CD4-positive, alpha-beta memory T cell (primary cell): Measurements from ENCODE around the gene GRIK1. TPM values are rescaled to one million over a fixed set of nuclear protein-coding genes. Genes with fewer than 3 reads are reported as not detected.

ENCODE experiments used
- CTCF ChIA-PET: fragments of 350-600 bp; sonication (Branson Sonifier 250); formaldehyde crosslinking; loops from one replicate; lab custom pipeline; 2021; ENCODE audit warnings: inconsistent platforms; ENCODE audit not compliant: partially characterized antibody; lab: Charles Lee
- POLR2A ChIA-PET: fragments of 350-600 bp; sonication (Branson Sonifier 250); formaldehyde crosslinking; loops from one replicate; lab custom pipeline; 2021; ENCODE audit not compliant: partially characterized antibody; lab: Charles Lee
- DNase-seq, 5 donors: peaks; one replicate each; pipeline versions ENCODE4 v3.0.0 to v3.0.0-alpha.2; 2020 to 2022; ENCODE audit warnings: mixed read lengths in 1 of 5
- H3K27ac ChIP-seq: one replicate; pipeline ENCODE4 v1.7.0; 2013; ENCODE audit warnings: low read depth, low read length
- H3K27me3 ChIP-seq: 2 replicates; pipeline ENCODE4 v1.7.0; 2013; ENCODE audit warnings: mild to moderate bottlenecking, low read length, moderate library complexity; ENCODE audit not compliant: insufficient read depth
- H3K36me3 ChIP-seq: 2 replicates; pipeline ENCODE4 v1.7.0; 2013; ENCODE audit warnings: mild to moderate bottlenecking, low read length, moderate library complexity; ENCODE audit not compliant: insufficient read depth
- H3K4me1 ChIP-seq: 2 replicates; pipeline ENCODE4 v1.7.0; 2013; ENCODE audit warnings: mild to moderate bottlenecking, low read length, moderate library complexity; ENCODE audit not compliant: insufficient read depth
- H3K4me3 ChIP-seq, 2 donors: one replicate each; pipeline ENCODE4 v1.7.0; 2013; ENCODE audit warnings: low read length in 2 of 2, mild to moderate bottlenecking in 1 of 2
- H3K9me3 ChIP-seq, 2 donors: one replicate each; pipeline ENCODE4 v1.7.0; 2013; ENCODE audit warnings: low read length in 2 of 2, control low read depth in 1 of 2; ENCODE audit not compliant: control insufficient read depth in 1 of 2
- H3K27ac Mint-ChIP-seq, 7 donors: one replicate each; pipeline ENCODE4 v1.8.0; 2020 to 2021; ENCODE audit warnings: mixed read lengths in 7 of 7, mild to moderate bottlenecking in 6 of 7, inconsistent platforms in 3 of 7, moderate library complexity in 3 of 7
- H3K27me3 Mint-ChIP-seq, 2 donors: one replicate each; pipeline ENCODE4 v1.8.0; 2020 to 2021; ENCODE audit warnings: mixed read lengths in 2 of 2
- H3K36me3 Mint-ChIP-seq, 2 donors: one replicate each; pipeline ENCODE4 v1.8.0; 2020 to 2021; ENCODE audit warnings: mixed read lengths in 2 of 2, inconsistent platforms in 1 of 2, mild to moderate bottlenecking in 1 of 2
- H3K4me1 Mint-ChIP-seq, 4 donors: one replicate each; pipeline ENCODE4 v1.8.0; 2020 to 2021; ENCODE audit warnings: mixed read lengths in 4 of 4, mild to moderate bottlenecking in 1 of 4
- H3K4me3 Mint-ChIP-seq, 8 donors: one replicate each; pipeline ENCODE4 v1.8.0; 2020 to 2021; ENCODE audit warnings: mixed read lengths in 8 of 8, mild to moderate bottlenecking in 7 of 8, moderate library complexity in 6 of 8, inconsistent platforms in 3 of 8
- H3K9me3 Mint-ChIP-seq, 8 donors: one replicate each; pipeline ENCODE4 v1.8.0; 2020 to 2021; ENCODE audit warnings: mixed read lengths in 8 of 8, mild to moderate bottlenecking in 5 of 8, inconsistent platforms in 3 of 8, moderate library complexity in 1 of 8
- intact Hi-C: fragments of 100-400 bp; cut with micrococcal nuclease; formaldehyde crosslinking; loops from one replicate; pipeline ENCODE4 v1.15.1; 2023
- polyA plus RNA-seq, 2 donors: library from polyadenylated mRNA; unstranded; fragments of 300-500 nt; fragmentation: Illumina TruSeq; gene quantifications; one replicate each; pipeline ENCODE4 v1.2.3, GENCODE V29; 2021
- total RNA-seq, 2 experiments: library from RNA; stranded (reverse); gene quantifications; one replicate each; pipeline ENCODE4 v1.2.3, GENCODE V29; 2021

The GRIK1 gene
- total and polyA plus RNA-seq, 4 experiments from 2014 or later = not detected

- Mint-ChIP-seq H3K4me3 (no peak overlapping the region), H3K27ac (no peak overlapping the region), H3K4me1 (peaks cover 0 to 10% (median 5%) of the 10 kb centered on the region in 4 donors), H3K36me3 (no peaks in the 10 kb centered on the region), H3K27me3 (no peaks in the 10 kb centered on the region), H3K9me3 (peaks cover 0 to 8% (median 0%) of the 10 kb centered on the region in 8 donors)
- no peak for DNase-seq
- H3K4me1 ChIP-seq = no peaks in the 10 kb centered on the region
- POLR2A ChIA-PET = no interaction called here
- no peak overlapping the region for H3K4me3 ChIP-seq
- no peak overlapping the region for H3K27ac ChIP-seq
- H3K27me3 ChIP-seq = no peaks in the 10 kb centered on the region
- no peaks in the 10 kb centered on the region for H3K36me3 ChIP-seq
- no peaks in the 10 kb centered on the region for H3K9me3 ChIP-seq
- CTCF ChIA-PET = no interaction called here
- intact Hi-C loops = no loop called here
These were observed 281.4 kb downstream of the GRIK1 start for GRCh38 chr21:29658177-29658933.

DNA sequence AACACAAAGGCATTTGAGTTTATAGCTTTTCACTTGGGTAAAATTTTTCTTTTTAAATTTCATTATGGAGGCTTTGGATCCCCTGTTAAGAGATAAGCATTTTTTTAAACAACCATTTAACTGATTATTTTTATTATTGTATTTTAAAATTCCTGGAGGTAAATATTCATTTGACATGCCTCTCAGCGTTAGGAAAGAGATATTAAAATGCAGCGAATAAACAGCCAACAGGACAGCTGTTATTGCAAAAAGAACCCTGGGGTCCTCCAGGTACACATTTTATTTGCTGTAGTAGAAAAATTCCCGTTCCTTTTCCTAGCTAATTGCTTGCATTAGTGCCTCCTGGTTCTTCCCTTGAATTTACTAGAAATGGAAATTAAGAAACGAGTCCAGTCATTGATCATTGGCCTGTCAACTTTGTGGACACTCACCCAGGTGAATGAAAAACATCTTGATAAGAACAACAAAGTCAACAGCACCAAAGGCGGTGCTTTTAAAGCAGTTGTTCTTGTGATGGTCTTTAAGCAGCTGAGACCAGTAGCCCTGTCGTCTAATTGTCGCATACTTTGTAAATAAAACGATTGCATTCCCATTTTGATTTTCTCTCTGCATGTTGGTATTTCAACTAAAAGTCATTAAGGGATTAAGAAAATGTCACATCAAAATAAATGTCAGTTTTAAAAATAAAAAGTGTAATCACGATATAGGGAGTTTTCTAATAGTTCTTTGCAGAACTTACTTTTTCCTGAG is 282.4 kb downstream of the GRIK1 start:
- intact Hi-C loops = no loop called here
- Histone ChIP-seq H3K4me1 (no peaks in the 10 kb centered on the region), H3K36me3 (no peaks in the 10 kb centered on the region), H3K27me3 (no peaks in the 10 kb centered on the region), H3K9me3 (no peaks in the 10 kb centered on the region), H3K4me3 (no peak overlapping the region), H3K27ac (no peak overlapping the region)
- Mint-ChIP-seq H3K4me1 (peaks cover 0 to 10% (median 5%) of the 10 kb centered on the region in 4 donors), H3K4me3 (no peak overlapping the region), H3K36me3 (no peaks in the 10 kb centered on the region), H3K27me3 (no peaks in the 10 kb centered on the region), H3K27ac (no peak overlapping the region), H3K9me3 (peaks cover 0 to 8% (median 0%) of the 10 kb centered on the region in 8 donors)
- DNase-seq = no peak
- POLR2A ChIA-PET = no interaction called here
- CTCF ChIA-PET = no interaction called here

DNA sequence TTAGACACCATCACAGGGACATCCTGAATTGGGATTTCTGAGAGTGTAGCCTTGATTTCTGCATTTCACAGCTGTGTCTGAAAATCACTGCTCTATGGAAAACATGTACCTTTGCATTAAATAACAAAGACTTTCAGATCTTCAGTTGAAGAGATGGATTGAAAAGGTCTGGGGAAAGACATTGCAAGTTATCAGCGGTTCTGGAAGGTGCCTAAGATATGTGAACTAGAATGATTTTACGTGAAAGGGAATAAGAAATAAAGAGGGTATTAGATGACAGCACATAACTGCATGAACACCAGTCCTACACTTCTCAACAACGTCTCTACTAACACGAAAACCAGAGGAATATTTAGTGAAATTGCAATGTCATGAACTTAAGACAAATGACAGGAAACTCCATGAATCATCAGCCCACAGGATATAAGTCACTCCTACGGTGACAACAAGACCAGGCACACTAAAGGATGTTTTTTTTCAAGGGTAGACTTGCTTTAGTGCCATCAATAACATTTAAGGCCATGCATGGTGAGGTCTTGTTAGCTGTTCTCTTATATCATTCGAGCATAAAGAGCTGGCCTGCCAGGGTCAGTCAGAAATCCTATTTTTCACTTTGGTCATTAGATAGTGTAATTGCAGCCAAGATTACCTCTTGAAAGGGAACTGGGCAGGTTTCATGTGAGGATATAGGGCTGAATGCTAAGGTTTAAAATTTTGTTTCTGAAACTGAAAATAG is 283.1 kb downstream of the GRIK1 start:
- Histone ChIP-seq H3K4me1 (no peaks in the 10 kb centered on the region), H3K9me3 (no peaks in the 10 kb centered on the region), H3K4me3 (no peak overlapping the region), H3K27me3 (no peaks in the 10 kb centered on the region), H3K27ac (no peak overlapping the region), H3K36me3 (no peaks in the 10 kb centered on the region)
- no peak for DNase-seq
- intact Hi-C loops = no loop called here
- Mint-ChIP-seq H3K4me1 (peaks cover 0 to 10% (median 5%) of the 10 kb centered on the region in 4 donors), H3K27me3 (no peaks in the 10 kb centered on the region), H3K27ac (no peak overlapping the region), H3K36me3 (no peaks in the 10 kb centered on the region), H3K9me3 (peaks cover 0 to 8% (median 0%) of the 10 kb centered on the region in 8 donors), H3K4me3 (no peak overlapping the region)
- CTCF ChIA-PET = no interaction called here
- POLR2A ChIA-PET = no interaction called here

DNA sequence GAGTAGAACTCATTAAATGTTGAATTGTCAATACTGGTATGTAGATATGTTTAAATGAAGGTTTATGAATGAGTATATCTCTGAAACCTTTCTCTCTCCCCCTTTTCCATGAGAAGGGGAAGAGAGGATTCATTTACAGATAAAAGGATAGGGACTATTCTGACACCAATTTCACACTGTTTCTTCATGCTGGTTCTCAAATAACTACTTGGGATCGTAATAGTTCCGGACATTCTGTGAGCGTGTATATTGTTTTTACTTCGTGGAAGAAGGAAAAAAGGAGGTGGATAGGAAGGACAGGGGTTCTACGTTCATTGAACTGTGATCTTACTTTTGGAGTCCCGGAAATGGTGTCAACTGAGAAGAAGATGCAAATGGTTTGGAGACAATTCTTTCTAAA is 284.2 kb downstream of the GRIK1 start:
- POLR2A ChIA-PET = no interaction called here
- Mint-ChIP-seq H3K27me3 (no peaks in the 10 kb centered on the region), H3K36me3 (no peaks in the 10 kb centered on the region), H3K4me3 (no peak overlapping the region), H3K9me3 (peaks cover 0 to 5% (median 0%) of the 10 kb centered on the region in 8 donors), H3K27ac (no peak overlapping the region), H3K4me1 (peaks cover 0 to 10% (median 5%) of the 10 kb centered on the region in 4 donors)
- H3K4me1 ChIP-seq = no peaks in the 10 kb centered on the region
- no peaks in the 10 kb centered on the region for H3K36me3 ChIP-seq
- DNase-seq = no peak
- CTCF ChIA-PET = no interaction called here
- no peak overlapping the region for H3K27ac ChIP-seq
- intact Hi-C loops = no loop called here
- H3K4me3 ChIP-seq = no peak overlapping the region
- no peaks in the 10 kb centered on the region for H3K9me3 ChIP-seq
- no peaks in the 10 kb centered on the region for H3K27me3 ChIP-seq

- H3K27ac Mint-ChIP-seq = no peak overlapping the region
- Histone ChIP-seq H3K27me3 (no peaks in the 10 kb centered on the region), H3K9me3 (no peaks in the 10 kb centered on the region), H3K4me3 (no peak overlapping the region), H3K36me3 (no peaks in the 10 kb centered on the region), H3K4me1 (no peaks in the 10 kb centered on the region), H3K27ac (no peak overlapping the region)
- intact Hi-C loops = no loop called here
- peaks cover 0 to 5% (median 0%) of the 10 kb centered on the region in 8 donors for H3K9me3 Mint-ChIP-seq
- H3K27me3 Mint-ChIP-seq = no peaks in the 10 kb centered on the region
- peaks cover 0 to 10% (median 5%) of the 10 kb centered on the region in 4 donors for H3K4me1 Mint-ChIP-seq
- no peaks in the 10 kb centered on the region for H3K36me3 Mint-ChIP-seq
- ChIA-PET CTCF (no interaction called here), POLR2A (no interaction called here)
- H3K4me3 Mint-ChIP-seq = no peak overlapping the region
- no peak for DNase-seq
These were observed 284.9 kb downstream of the GRIK1 start for GRCh38 chr21:29654855-29655254.

DNA sequence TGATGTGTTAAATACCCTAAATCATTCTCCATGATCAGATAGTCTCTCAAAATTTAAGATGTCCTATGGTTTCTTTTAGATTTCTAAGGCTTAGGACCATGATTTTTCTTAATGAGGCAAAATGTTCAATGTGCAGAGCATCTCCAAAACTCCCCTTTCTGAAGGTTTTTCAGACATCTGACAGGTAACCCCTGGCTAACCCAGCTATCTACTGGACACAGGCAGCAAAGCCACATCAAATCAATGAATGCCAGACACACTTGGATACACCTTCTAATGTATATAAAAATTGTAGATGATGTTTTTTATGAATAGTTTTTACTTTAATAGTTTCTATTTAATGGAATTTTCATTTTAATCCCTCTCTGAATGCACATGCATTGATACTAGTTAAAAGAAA is 285.6 kb downstream of the GRIK1 start:
- intact Hi-C loops = no loop called here
- H3K4me1 Mint-ChIP-seq = peaks cover 0 to 10% (median 5%) of the 10 kb centered on the region in 4 donors
- no peaks in the 10 kb centered on the region for H3K36me3 ChIP-seq
- no peak overlapping the region for H3K27ac Mint-ChIP-seq
- H3K4me3 Mint-ChIP-seq = no peak overlapping the region
- ChIA-PET CTCF (no interaction called here), POLR2A (no interaction called here)
- H3K27me3 ChIP-seq = no peaks in the 10 kb centered on the region
- H3K36me3 Mint-ChIP-seq = no peaks in the 10 kb centered on the region
- no peaks in the 10 kb centered on the region for H3K4me1 ChIP-seq
- H3K9me3 ChIP-seq = no peaks in the 10 kb centered on the region
- H3K9me3 Mint-ChIP-seq = peaks cover 0 to 5% (median 0%) of the 10 kb centered on the region in 8 donors
- no peak overlapping the region for H3K4me3 ChIP-seq
- no peak for DNase-seq
- H3K27me3 Mint-ChIP-seq = no peaks in the 10 kb centered on the region
- no peak overlapping the region for H3K27ac ChIP-seq

GRCh38 chr21:29650523-29651022 is 289.2 kb downstream of the GRIK1 start:
- no peaks in the 10 kb centered on the region for H3K4me1 ChIP-seq
- Mint-ChIP-seq H3K4me1 (peaks cover 0 to 2% (median under 1%) of the 10 kb centered on the region in 4 donors), H3K9me3 (peaks cover 0 to 5% (median 0%) of the 10 kb centered on the region in 8 donors), H3K27ac (no peak overlapping the region), H3K27me3 (no peaks in the 10 kb centered on the region), H3K36me3 (no peaks in the 10 kb centered on the region), H3K4me3 (no peak overlapping the region)
- intact Hi-C loops = no loop called here
- no peak for DNase-seq
- H3K4me3 ChIP-seq = no peak overlapping the region
- H3K27ac ChIP-seq = no peak overlapping the region
- CTCF ChIA-PET = no interaction called here
- H3K27me3 ChIP-seq = no peaks in the 10 kb centered on the region
- H3K9me3 ChIP-seq = no peaks in the 10 kb centered on the region
- POLR2A ChIA-PET = no interaction called here
- H3K36me3 ChIP-seq = no peaks in the 10 kb centered on the region
